Measurements from ENCODE around the gene DNAL4. TPM values are rescaled to one million over a fixed set of nuclear protein-coding genes. Genes with fewer than 3 reads are reported as not detected.

Gene DNAL4
- total and polyA plus RNA-seq, 10 of the 15 experiments (the other 5 are each of a cell fraction or from before 2014, with no cell fraction given) = 0.35 to 8.5 (median 6.3) TPM; not detected in 1

DNA sequence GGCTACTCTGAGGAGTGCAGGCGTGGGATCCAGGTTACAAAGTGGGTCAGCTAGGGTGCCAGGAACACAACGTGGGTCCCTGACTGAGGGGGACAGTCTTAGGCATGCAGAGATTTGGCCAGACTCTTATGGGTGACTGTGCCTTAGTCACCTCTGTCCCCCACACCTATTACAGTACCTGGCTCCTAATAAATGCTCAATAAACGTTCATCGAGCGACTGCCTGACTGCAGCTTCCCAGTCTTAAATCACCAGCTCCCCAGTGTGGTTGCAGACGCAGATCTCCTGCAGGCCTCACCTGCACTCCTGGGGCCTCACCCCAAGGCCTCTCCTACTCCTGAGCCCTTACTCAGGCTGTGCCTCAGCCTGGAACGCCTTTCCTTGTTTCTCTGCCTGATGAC lies 34.9 kb downstream of the DNAL4 start (continued):
- TF ChIP-seq CEBPZ (IDR thresholded peaks at IDR 0.05; ENCODE audit: low read depth, low read length) (no peak), ZBTB4 (CRISPR knock-in tag; IDR thresholded peaks at IDR 0.05) (no peak), RCOR1 (conservative IDR thresholded peaks at IDR 0.05; ENCODE audit: low read depth, low read length) (no peak), SUPT20H (IDR thresholded peaks at IDR 0.05; ENCODE audit: borderline replicate concordance, control insufficient read depth, low read depth, low read length) (no peak), IKZF2 (IDR thresholded peaks at IDR 0.05) (no peak)
- TF ChIP-seq, protein P1, sequence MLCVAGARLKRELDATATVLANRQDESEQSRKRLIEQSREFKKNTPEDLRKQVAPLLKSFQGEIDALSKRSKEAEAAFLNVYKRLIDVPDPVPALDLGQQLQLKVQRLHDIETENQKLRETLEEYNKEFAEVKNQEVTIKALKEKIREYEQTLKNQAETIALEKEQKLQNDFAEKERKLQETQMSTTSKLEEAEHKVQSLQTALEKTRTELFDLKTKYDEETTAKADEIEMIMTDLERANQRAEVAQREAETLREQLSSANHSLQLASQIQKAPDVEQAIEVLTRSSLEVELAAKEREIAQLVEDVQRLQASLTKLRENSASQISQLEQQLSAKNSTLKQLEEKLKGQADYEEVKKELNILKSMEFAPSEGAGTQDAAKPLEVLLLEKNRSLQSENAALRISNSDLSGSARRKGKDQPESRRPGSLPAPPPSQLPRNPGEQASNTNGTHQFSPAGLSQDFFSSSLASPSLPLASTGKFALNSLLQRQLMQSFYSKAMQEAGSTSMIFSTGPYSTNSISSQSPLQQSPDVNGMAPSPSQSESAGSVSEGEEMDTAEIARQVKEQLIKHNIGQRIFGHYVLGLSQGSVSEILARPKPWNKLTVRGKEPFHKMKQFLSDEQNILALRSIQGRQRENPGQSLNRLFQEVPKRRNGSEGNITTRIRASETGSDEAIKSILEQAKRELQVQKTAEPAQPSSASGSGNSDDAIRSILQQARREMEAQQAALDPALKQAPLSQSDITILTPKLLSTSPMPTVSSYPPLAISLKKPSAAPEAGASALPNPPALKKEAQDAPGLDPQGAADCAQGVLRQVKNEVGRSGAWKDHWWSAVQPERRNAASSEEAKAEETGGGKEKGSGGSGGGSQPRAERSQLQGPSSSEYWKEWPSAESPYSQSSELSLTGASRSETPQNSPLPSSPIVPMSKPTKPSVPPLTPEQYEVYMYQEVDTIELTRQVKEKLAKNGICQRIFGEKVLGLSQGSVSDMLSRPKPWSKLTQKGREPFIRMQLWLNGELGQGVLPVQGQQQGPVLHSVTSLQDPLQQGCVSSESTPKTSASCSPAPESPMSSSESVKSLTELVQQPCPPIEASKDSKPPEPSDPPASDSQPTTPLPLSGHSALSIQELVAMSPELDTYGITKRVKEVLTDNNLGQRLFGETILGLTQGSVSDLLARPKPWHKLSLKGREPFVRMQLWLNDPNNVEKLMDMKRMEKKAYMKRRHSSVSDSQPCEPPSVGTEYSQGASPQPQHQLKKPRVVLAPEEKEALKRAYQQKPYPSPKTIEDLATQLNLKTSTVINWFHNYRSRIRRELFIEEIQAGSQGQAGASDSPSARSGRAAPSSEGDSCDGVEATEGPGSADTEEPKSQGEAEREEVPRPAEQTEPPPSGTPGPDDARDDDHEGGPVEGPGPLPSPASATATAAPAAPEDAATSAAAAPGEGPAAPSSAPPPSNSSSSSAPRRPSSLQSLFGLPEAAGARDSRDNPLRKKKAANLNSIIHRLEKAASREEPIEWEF (IDR thresholded peaks at IDR 0.05; ENCODE audit: insufficient replicate concordance, low read depth, low read length) = no peak
- TF ChIP-seq, protein P2, sequence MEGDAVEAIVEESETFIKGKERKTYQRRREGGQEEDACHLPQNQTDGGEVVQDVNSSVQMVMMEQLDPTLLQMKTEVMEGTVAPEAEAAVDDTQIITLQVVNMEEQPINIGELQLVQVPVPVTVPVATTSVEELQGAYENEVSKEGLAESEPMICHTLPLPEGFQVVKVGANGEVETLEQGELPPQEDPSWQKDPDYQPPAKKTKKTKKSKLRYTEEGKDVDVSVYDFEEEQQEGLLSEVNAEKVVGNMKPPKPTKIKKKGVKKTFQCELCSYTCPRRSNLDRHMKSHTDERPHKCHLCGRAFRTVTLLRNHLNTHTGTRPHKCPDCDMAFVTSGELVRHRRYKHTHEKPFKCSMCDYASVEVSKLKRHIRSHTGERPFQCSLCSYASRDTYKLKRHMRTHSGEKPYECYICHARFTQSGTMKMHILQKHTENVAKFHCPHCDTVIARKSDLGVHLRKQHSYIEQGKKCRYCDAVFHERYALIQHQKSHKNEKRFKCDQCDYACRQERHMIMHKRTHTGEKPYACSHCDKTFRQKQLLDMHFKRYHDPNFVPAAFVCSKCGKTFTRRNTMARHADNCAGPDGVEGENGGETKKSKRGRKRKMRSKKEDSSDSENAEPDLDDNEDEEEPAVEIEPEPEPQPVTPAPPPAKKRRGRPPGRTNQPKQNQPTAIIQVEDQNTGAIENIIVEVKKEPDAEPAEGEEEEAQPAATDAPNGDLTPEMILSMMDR (IDR thresholded peaks at IDR 0.05 in 2 of 3, conservative IDR thresholded peaks at IDR 0.05 in 1 of 3; ENCODE audit: control insufficient read depth in 2 of 3, extremely low read depth in 1 of 3, insufficient read depth in 1 of 3, low read depth in 3 of 3, low read length in 3 of 3) = no peak
